Measurements from ENCODE around the gene EMP2. TPM values are rescaled to one million over a fixed set of nuclear protein-coding genes. Genes with fewer than 3 reads are reported as not detected.

Gene EMP2
- polyA plus RNA-seq, 3 donors = not detected

GRCh38 chr16:10597187-10597601 is 16.8 kb upstream of the EMP2 start:
- peak in 1 of 3 donors; percentile 24 for DNase-seq
- Histone ChIP-seq H4K20me1 (ENCODE audit: insufficient read depth, low read length) (no peaks in the 10 kb centered on the region), H3K79me2 (ENCODE audit: insufficient read depth, low read length) (no peaks in the 10 kb centered on the region), H3K9me3 (replicated peaks in 1 of 2; ENCODE audit: control insufficient read depth in 1 of 2, insufficient read depth in 1 of 2, low read length in 2 of 2) (no peaks in the 10 kb centered on the region), H3K4me2 (replicated peaks; ENCODE audit: extremely low read depth, low read length, poor library complexity, severe bottlenecking) (no peak overlapping the region), H3K9ac (ENCODE audit: insufficient read depth, low read length, poor library complexity, severe bottlenecking) (no peak overlapping the region), H3K4me1 (ENCODE audit: control insufficient read depth in 1 of 2, insufficient read depth in 2 of 2, low read length in 2 of 2) (peaks cover 7 to 13% of the 10 kb centered on the region in 2 donors), H3K36me3 (replicated peaks in 1 of 2; ENCODE audit: control insufficient read depth in 1 of 2, insufficient read depth in 2 of 2, low read length in 2 of 2) (no peaks in the 10 kb centered on the region), H3K27me3 (ENCODE audit: control insufficient read depth in 2 of 2, insufficient read depth in 2 of 2, low read length in 2 of 2) (no peaks in the 10 kb centered on the region), H3K27ac (ENCODE audit: low read depth in 1 of 2, low read length in 2 of 2) (no peak overlapping the region), H2AFZ (ENCODE audit: insufficient read depth, low read depth, low read length, poor library complexity, severe bottlenecking) (no peak overlapping the region), H3K4me3 (replicated peaks in 1 of 3; ENCODE audit: low read depth in 2 of 3, low read length in 3 of 3) (no peak overlapping the region)
- Mint-ChIP-seq H3K4me3 (peak overlapping the region in 1 of 2 donors; percentile 26), H3K27me3 (ENCODE audit: low read depth in 3 of 3) (peaks cover 6 to 15% (median 12%) of the 10 kb centered on the region in 3 donors), H3K4me1 (no peaks in the 10 kb centered on the region), H3K36me3 (no peaks in the 10 kb centered on the region), H3K9me3 (peaks cover 0 to 4% (median 3%) of the 10 kb centered on the region in 7 donors), H3K27ac (no peak overlapping the region)
- intact Hi-C loops (cut with micrococcal nuclease) = no loop called here
- WGBS (ENCODE audit: insufficient coverage) = 59% methylated on average over 3 of the region's 3 CpGs
- TF ChIP-seq, protein P1, sequence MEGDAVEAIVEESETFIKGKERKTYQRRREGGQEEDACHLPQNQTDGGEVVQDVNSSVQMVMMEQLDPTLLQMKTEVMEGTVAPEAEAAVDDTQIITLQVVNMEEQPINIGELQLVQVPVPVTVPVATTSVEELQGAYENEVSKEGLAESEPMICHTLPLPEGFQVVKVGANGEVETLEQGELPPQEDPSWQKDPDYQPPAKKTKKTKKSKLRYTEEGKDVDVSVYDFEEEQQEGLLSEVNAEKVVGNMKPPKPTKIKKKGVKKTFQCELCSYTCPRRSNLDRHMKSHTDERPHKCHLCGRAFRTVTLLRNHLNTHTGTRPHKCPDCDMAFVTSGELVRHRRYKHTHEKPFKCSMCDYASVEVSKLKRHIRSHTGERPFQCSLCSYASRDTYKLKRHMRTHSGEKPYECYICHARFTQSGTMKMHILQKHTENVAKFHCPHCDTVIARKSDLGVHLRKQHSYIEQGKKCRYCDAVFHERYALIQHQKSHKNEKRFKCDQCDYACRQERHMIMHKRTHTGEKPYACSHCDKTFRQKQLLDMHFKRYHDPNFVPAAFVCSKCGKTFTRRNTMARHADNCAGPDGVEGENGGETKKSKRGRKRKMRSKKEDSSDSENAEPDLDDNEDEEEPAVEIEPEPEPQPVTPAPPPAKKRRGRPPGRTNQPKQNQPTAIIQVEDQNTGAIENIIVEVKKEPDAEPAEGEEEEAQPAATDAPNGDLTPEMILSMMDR (IDR thresholded peaks at IDR 0.05) = no peak

DNA sequence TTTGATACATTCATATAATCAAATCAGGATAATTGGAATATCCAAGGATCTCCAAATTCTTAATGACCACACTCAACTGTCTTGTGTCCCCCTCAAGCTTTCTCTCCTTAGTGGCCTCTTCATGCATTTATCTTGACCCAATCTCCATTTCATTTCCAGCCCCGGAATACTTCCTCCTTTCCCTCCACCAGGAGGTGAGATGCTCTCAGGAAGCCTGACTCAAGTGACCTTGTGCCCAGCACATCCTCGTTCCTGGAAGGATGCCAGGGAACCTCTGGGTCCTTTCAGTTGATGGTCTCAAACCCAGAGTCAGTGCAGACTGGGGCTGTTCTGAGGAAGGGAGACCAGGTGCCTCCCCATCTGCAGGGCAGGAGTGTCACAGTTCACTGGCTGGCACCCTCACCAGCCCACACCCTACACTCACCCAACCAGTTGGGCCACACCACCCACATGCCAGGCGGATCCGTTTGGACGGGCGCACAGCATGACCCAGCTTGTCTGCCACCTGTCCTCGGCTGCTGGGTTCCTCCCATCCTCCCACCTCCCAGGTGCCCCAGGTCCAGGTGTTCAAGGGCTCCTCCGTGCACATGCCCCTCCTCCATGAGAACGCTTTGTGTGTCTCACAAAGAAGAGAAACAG is 14.0 kb upstream of the EMP2 start:
- no peaks in the 10 kb centered on the region for H3K79me2 ChIP-seq (ENCODE audit: insufficient read depth, low read length)
- no peaks in the 10 kb centered on the region for H3K9me3 ChIP-seq (replicated peaks in 1 of 2; ENCODE audit: control insufficient read depth in 1 of 2, insufficient read depth in 1 of 2, low read length in 2 of 2)
- peaks cover 7 to 13% of the 10 kb centered on the region in 2 donors for H3K4me1 ChIP-seq (ENCODE audit: control insufficient read depth in 1 of 2, insufficient read depth in 2 of 2, low read length in 2 of 2)
- DNase-seq = peak in 1 of 3 donors; percentile 19
- Mint-ChIP-seq H3K4me1 (no peaks in the 10 kb centered on the region), H3K4me3 (no peak overlapping the region), H3K9me3 (peaks cover 0 to 4% (median 3%) of the 10 kb centered on the region in 7 donors), H3K27ac (no peak overlapping the region), H3K27me3 (ENCODE audit: low read depth in 3 of 3) (peaks cover 6 to 17% (median 10%) of the 10 kb centered on the region in 3 donors), H3K36me3 (no peaks in the 10 kb centered on the region)
- H3K36me3 ChIP-seq (replicated peaks in 1 of 2; ENCODE audit: control insufficient read depth in 1 of 2, insufficient read depth in 2 of 2, low read length in 2 of 2) = no peaks in the 10 kb centered on the region
- H3K4me2 ChIP-seq (replicated peaks; ENCODE audit: extremely low read depth, low read length, poor library complexity, severe bottlenecking) = no peak overlapping the region
- no peaks in the 10 kb centered on the region for H4K20me1 ChIP-seq (ENCODE audit: insufficient read depth, low read length)
- no peak overlapping the region for H3K4me3 ChIP-seq (replicated peaks in 1 of 3; ENCODE audit: low read depth in 2 of 3, low read length in 3 of 3)
- no peak overlapping the region for H2AFZ ChIP-seq (ENCODE audit: insufficient read depth, low read depth, low read length, poor library complexity, severe bottlenecking)
- H3K27me3 ChIP-seq (ENCODE audit: control insufficient read depth in 2 of 2, insufficient read depth in 2 of 2, low read length in 2 of 2) = no peaks in the 10 kb centered on the region
- WGBS (ENCODE audit: insufficient coverage) = 80% methylated on average over 8 of the region's 9 CpGs
- no peak overlapping the region for H3K27ac ChIP-seq (ENCODE audit: low read depth in 1 of 2, low read length in 2 of 2)
- TF ChIP-seq, protein P1 (IDR thresholded peaks at IDR 0.05) = no peak
- H3K9ac ChIP-seq (ENCODE audit: insufficient read depth, low read length, poor library complexity, severe bottlenecking) = no peak overlapping the region
- intact Hi-C loops (cut with micrococcal nuclease) = no loop called here
